Neural progenitor cell (in vitro differentiated cells): Measurements from ENCODE around the gene RORC.

Experiments used
- EZH2 ChIP-seq: fragments of 200-600 bp; sonication (generic); IDR thresholded peaks from 2 replicates; pipeline ENCODE4 v1.6.1; 2017; ENCODE audit warnings: antibody characterized with exemption, mild to moderate bottlenecking, moderate library complexity
- TF ChIP-seq, protein P1 (sequence below): fragments of 200-600 bp; sonication (generic); IDR thresholded peaks from 2 replicates; pipeline ENCODE4 v1.5.1; 2017; ENCODE audit warnings: antibody characterized with exemption, mild to moderate bottlenecking

DNA sequence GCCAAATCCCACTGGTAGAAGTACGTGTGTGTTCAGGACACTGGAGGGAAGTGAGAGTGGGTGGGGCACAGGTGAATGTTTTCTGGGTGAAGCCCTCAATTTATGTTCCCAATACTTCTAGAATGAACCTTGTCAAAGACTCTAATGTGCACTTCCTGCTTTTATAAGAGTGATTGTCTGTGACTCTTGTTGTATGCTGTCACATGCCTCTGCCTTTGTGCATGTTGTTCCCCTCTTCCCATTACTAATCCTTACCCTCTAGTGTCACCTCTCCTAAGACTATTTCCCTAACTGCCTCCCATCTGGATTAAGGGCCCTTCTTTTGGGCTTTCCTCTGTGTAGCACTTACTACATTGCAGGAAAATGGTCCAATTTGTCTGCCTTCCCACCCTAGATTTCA, 23.8 kb downstream of the RORC start:
- TF ChIP-seq, protein P1, sequence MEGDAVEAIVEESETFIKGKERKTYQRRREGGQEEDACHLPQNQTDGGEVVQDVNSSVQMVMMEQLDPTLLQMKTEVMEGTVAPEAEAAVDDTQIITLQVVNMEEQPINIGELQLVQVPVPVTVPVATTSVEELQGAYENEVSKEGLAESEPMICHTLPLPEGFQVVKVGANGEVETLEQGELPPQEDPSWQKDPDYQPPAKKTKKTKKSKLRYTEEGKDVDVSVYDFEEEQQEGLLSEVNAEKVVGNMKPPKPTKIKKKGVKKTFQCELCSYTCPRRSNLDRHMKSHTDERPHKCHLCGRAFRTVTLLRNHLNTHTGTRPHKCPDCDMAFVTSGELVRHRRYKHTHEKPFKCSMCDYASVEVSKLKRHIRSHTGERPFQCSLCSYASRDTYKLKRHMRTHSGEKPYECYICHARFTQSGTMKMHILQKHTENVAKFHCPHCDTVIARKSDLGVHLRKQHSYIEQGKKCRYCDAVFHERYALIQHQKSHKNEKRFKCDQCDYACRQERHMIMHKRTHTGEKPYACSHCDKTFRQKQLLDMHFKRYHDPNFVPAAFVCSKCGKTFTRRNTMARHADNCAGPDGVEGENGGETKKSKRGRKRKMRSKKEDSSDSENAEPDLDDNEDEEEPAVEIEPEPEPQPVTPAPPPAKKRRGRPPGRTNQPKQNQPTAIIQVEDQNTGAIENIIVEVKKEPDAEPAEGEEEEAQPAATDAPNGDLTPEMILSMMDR, result no peak
- no peak for TF ChIP-seq EZH2
